ENCODE data around the gene ANKRD28. TPM values are rescaled to one million over a fixed set of nuclear protein-coding genes. Genes with fewer than 3 reads are reported as not detected.

ANKRD28 gene
- total RNA-seq, 2 donors from 2014 or later = 18.4 to 35.8 TPM

GRCh38 chr3:15665510-15666150 lies 132.1 kb downstream of the ANKRD28 start:
- Histone ChIP-seq H3K27ac (no peak overlapping the region), H3K36me3 (no peaks in the 10 kb centered on the region), H3K4me3 (no peak overlapping the region), H3K4me1 (replicated peaks) (peaks cover 6% of the 10 kb centered on the region), H3K9me3 (no peaks in the 10 kb centered on the region), H3K27me3 (replicated peaks; ENCODE audit: insufficient read depth) (no peaks in the 10 kb centered on the region)
- TF ChIP-seq CTCF (IDR thresholded peaks at IDR 0.05) (no peak), POLR2AphosphoS5 (IDR thresholded peaks at IDR 0.05) (no peak), POLR2A (IDR thresholded peaks at IDR 0.05) (no peak)
- 98% methylated on average over 5 of the region's 5 CpGs for WGBS
- DNase-seq (ENCODE audit: low spot score) = no peak
- intact Hi-C loops (cut with DNase I) = no loop called here

GRCh38 chr3:15664144-15664543 lies 133.6 kb downstream of the ANKRD28 start:
- no peak for TF ChIP-seq POLR2AphosphoS5 (IDR thresholded peaks at IDR 0.05)
- no peak for TF ChIP-seq CTCF (IDR thresholded peaks at IDR 0.05)
- TF ChIP-seq POLR2A (IDR thresholded peaks at IDR 0.05) = no peak
- intact Hi-C loops (cut with DNase I) = no loop called here
- no peak for DNase-seq (ENCODE audit: low spot score)
- Histone ChIP-seq H3K4me1 (replicated peaks) (no peaks in the 10 kb centered on the region), H3K27ac (no peak overlapping the region), H3K36me3 (no peaks in the 10 kb centered on the region), H3K4me3 (no peak overlapping the region), H3K9me3 (no peaks in the 10 kb centered on the region), H3K27me3 (replicated peaks; ENCODE audit: insufficient read depth) (no peaks in the 10 kb centered on the region)
- WGBS = 80% methylated on average over 1 of the region's 1 CpG

GRCh38 chr3:15660055-15660935 lies 137.5 kb downstream of the ANKRD28 start:
- Histone ChIP-seq H3K27ac (no peak overlapping the region), H3K4me3 (no peak overlapping the region), H3K9me3 (no peaks in the 10 kb centered on the region), H3K27me3 (replicated peaks; ENCODE audit: insufficient read depth) (no peaks in the 10 kb centered on the region), H3K4me1 (replicated peaks) (no peaks in the 10 kb centered on the region), H3K36me3 (no peaks in the 10 kb centered on the region)
- intact Hi-C loops (cut with DNase I) = no loop called here
- TF ChIP-seq POLR2AphosphoS5 (IDR thresholded peaks at IDR 0.05) = no peak
- TF ChIP-seq CTCF (IDR thresholded peaks at IDR 0.05) = no peak
- no peak for TF ChIP-seq POLR2A (IDR thresholded peaks at IDR 0.05)
- no peak for DNase-seq (ENCODE audit: low spot score)
- WGBS = 49% methylated on average over 7 of the region's 7 CpGs

GRCh38 chr3:15659254-15659975 lies 138.4 kb downstream of the ANKRD28 start:
- H3K27me3 ChIP-seq (replicated peaks; ENCODE audit: insufficient read depth) = no peaks in the 10 kb centered on the region
- no peak overlapping the region for H3K27ac ChIP-seq
- no peaks in the 10 kb centered on the region for H3K9me3 ChIP-seq
- DNase-seq (ENCODE audit: low spot score) = no peak
- H3K36me3 ChIP-seq = no peaks in the 10 kb centered on the region
- H3K4me1 ChIP-seq (replicated peaks) = no peaks in the 10 kb centered on the region
- TF ChIP-seq CTCF (IDR thresholded peaks at IDR 0.05) (no peak), POLR2AphosphoS5 (IDR thresholded peaks at IDR 0.05) (no peak), POLR2A (IDR thresholded peaks at IDR 0.05) (no peak)
- intact Hi-C loops (cut with DNase I) = no loop called here
- no peak overlapping the region for H3K4me3 ChIP-seq
- 26% methylated on average over 5 of the region's 5 CpGs for WGBS

Data from prostate gland (tissue), 2 donors.